ENCODE data around the gene CHIT1. TPM values are rescaled to one million over a fixed set of nuclear protein-coding genes. Genes with fewer than 3 reads are reported as not detected.

The CHIT1 gene
- total and polyA plus RNA-seq, 3 experiments from 2014 or later: 0.07 TPM; not detected in 2

DNA sequence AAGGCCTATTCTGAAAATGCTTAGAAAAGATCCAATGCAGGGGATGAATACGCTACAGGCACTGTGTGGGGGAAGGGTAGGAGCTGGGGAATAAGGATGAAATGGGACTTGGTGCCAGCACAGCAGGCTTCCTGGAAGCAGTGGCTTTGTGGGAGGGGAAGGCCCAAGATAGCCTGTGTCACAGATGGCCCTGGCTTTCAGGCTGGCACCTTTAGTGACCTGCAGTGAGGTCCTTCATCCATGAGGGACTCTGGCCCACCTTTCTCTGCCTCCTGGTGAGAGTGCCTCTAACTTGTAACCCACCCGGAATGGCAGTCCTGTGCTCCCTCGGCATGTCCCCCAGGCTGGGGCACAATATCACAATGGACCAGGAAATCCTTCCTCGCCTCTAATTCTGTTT lies 43.9 kb downstream of the CHIT1 start:
- ChIA-PET POLR2A (no interaction called here), CTCF (interaction anchor here (1.4 to 2.0 kb wide), 2 partner anchors 10 to 146 kb away, joined by 3 to 5 read pairs; no protein-coding TSS in a partner anchor)
- H3K27ac ChIP-seq (ENCODE audit: low read depth, low read length): no peak overlapping the region
- no peaks in the 10 kb centered on the region for H3K27me3 ChIP-seq (ENCODE audit: insufficient read depth, low read length, poor library complexity, severe bottlenecking)
- H3K9me3 ChIP-seq (ENCODE audit: low read length): no peaks in the 10 kb centered on the region
- Mint-ChIP-seq H3K9me3 (no peaks in the 10 kb centered on the region), H3K27me3 (peaks cover 5 to 11% of the 10 kb centered on the region in 2 donors), H3K4me3 (no peak overlapping the region), H3K27ac (no peak overlapping the region), H3K36me3 (no peaks in the 10 kb centered on the region), H3K4me1 (no peaks in the 10 kb centered on the region)
- no peak for DNase-seq
- no peak overlapping the region for H3K4me3 ChIP-seq (ENCODE audit: low read length)
- H3K4me1 ChIP-seq (ENCODE audit: insufficient read depth, low read length): no peaks in the 10 kb centered on the region
- no peaks in the 10 kb centered on the region for H3K36me3 ChIP-seq (ENCODE audit: insufficient read depth, low read length)

DNA sequence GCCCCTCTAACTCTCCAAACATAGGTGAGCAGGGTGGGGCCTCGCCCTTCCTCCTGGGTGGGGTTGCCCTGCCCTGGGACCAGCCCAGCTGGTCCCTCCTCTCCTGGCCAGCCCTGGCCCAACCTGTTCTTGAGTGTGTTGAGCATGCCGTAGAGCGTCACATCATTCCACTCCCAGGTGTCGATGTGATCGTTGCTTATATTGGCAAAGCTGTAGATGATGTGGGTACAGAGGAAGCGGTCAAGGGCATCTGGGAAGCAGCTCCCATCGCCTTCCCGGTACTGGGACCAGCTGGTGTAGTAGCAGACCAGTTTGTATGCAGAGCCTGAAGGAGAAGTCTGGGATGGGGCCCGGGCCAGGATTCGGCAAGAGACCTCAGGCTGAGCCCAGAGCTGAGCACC lies 44.4 kb downstream of the CHIT1 start:
- no peak overlapping the region for H3K4me3 ChIP-seq (ENCODE audit: low read length)
- no peaks in the 10 kb centered on the region for H3K4me1 ChIP-seq (ENCODE audit: insufficient read depth, low read length)
- Mint-ChIP-seq H3K27me3 (peaks cover 5 to 11% of the 10 kb centered on the region in 2 donors), H3K36me3 (no peaks in the 10 kb centered on the region), H3K4me1 (no peaks in the 10 kb centered on the region), H3K4me3 (no peak overlapping the region), H3K27ac (no peak overlapping the region), H3K9me3 (no peaks in the 10 kb centered on the region)
- H3K27me3 ChIP-seq (ENCODE audit: insufficient read depth, low read length, poor library complexity, severe bottlenecking): no peaks in the 10 kb centered on the region
- H3K9me3 ChIP-seq (ENCODE audit: low read length): no peaks in the 10 kb centered on the region
- no peak for DNase-seq
- POLR2A ChIA-PET: no interaction called here
- no peaks in the 10 kb centered on the region for H3K36me3 ChIP-seq (ENCODE audit: insufficient read depth, low read length)
- H3K27ac ChIP-seq (ENCODE audit: low read depth, low read length): no peak overlapping the region
- CTCF ChIA-PET: interaction anchor here (2.0 kb wide), 1 partner anchor 10 kb away, joined by 5 read pairs; no protein-coding TSS in a partner anchor

DNA sequence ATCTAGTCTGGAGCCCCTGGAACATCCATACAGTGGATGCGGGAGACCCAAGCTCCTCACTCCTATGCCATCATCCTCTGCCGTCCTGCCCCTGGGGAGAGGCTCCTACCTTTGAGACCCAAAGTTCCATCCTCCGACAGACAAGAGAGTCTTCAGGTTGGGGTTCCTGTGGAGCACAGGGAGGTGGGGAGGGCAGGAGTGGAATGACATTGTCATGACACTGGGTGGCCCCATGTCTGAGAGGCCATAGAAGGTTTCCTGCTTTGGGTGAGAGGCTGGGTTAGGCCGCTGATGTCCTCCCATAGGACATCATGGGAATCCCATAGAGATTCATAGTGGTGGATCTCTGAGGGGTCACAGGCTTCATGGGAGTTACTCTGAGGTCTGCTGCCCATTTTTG lies 45.0 kb downstream of the CHIT1 start:
- Mint-ChIP-seq H3K36me3 (no peaks in the 10 kb centered on the region), H3K4me1 (no peaks in the 10 kb centered on the region), H3K4me3 (no peak overlapping the region), H3K27ac (no peak overlapping the region), H3K9me3 (no peaks in the 10 kb centered on the region), H3K27me3 (peaks cover 5 to 9% of the 10 kb centered on the region in 2 donors)
- Histone ChIP-seq H3K36me3 (ENCODE audit: insufficient read depth, low read length) (no peaks in the 10 kb centered on the region), H3K27me3 (ENCODE audit: insufficient read depth, low read length, poor library complexity, severe bottlenecking) (no peaks in the 10 kb centered on the region), H3K4me1 (ENCODE audit: insufficient read depth, low read length) (no peaks in the 10 kb centered on the region), H3K4me3 (ENCODE audit: low read length) (no peak overlapping the region), H3K9me3 (ENCODE audit: low read length) (no peaks in the 10 kb centered on the region), H3K27ac (ENCODE audit: low read depth, low read length) (no peak overlapping the region)
- ChIA-PET POLR2A (no interaction called here), CTCF (interaction anchor here (2.0 kb wide), 1 partner anchor 11 kb away, joined by 5 read pairs; no protein-coding TSS in a partner anchor)
- no peak for DNase-seq

DNA sequence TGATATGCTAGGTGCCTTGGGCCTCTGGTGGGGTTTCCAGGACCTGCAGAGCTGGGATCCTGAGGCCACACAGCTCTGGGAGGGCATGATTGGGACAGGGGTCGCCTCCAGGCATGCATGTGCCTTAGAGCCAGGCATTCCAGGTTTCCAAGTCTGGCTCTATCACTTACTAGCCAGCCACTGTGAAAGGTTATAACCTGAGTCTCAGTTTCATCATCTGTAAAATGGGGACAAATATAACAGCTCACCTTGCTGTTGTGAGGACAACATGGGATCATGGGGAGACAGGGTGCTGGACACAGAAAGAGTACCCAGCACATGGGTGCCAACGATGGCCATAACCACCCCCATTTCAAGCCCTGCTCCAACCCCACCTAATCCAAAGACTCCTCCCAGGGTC lies 45.6 kb downstream of the CHIT1 start:
- no peaks in the 10 kb centered on the region for H3K36me3 Mint-ChIP-seq
- no peaks in the 10 kb centered on the region for H3K27me3 ChIP-seq (ENCODE audit: insufficient read depth, low read length, poor library complexity, severe bottlenecking)
- H3K4me3 ChIP-seq (ENCODE audit: low read length): no peak overlapping the region
- POLR2A ChIA-PET: no interaction called here
- no peak overlapping the region for H3K27ac Mint-ChIP-seq
- H3K9me3 Mint-ChIP-seq: no peaks in the 10 kb centered on the region
- no peaks in the 10 kb centered on the region for H3K4me1 Mint-ChIP-seq
- no peaks in the 10 kb centered on the region for H3K9me3 ChIP-seq (ENCODE audit: low read length)
- CTCF ChIA-PET: no interaction called here
- no peak overlapping the region for H3K4me3 Mint-ChIP-seq
- H3K4me1 ChIP-seq (ENCODE audit: insufficient read depth, low read length): no peaks in the 10 kb centered on the region
- no peak for DNase-seq
- no peak overlapping the region for H3K27ac ChIP-seq (ENCODE audit: low read depth, low read length)
- H3K36me3 ChIP-seq (ENCODE audit: insufficient read depth, low read length): no peaks in the 10 kb centered on the region
- H3K27me3 Mint-ChIP-seq: peaks cover 6% of the 10 kb centered on the region in 2 donors

DNA sequence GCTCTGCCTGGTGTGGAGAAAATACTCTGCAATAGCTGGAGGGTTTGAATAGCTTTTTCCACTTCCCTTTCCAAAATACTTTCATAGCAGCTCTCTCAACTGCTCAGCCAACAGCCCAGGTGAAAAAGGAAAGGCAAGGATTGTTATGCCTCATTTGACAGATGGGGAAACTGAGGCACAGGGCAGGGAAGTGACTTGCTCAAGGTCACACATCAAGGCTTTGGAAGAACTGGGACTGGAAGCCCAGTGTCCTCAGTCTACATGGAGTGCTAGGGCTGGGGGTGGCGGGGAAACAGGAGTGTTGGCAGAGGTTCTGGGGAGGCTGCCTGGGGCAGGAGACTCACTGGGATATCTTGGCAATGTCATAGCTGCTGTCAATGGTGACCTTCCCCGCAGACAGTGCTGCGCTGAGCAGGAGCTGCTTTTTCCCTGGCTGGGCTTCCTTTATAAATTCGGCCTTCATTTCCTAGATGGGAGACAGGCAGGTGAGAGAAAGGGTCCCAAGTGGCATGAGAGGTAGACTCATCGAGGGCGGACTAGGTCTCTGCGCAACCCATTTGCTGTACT lies 47.0 kb downstream of the CHIT1 start:
- Histone ChIP-seq H3K4me3 (ENCODE audit: low read length) (no peak overlapping the region), H3K36me3 (ENCODE audit: insufficient read depth, low read length) (no peaks in the 10 kb centered on the region), H3K4me1 (ENCODE audit: insufficient read depth, low read length) (no peaks in the 10 kb centered on the region), H3K27ac (ENCODE audit: low read depth, low read length) (no peak overlapping the region), H3K27me3 (ENCODE audit: insufficient read depth, low read length, poor library complexity, severe bottlenecking) (no peaks in the 10 kb centered on the region), H3K9me3 (ENCODE audit: low read length) (no peaks in the 10 kb centered on the region)
- Mint-ChIP-seq H3K9me3 (no peaks in the 10 kb centered on the region), H3K27me3 (peaks cover 6 to 12% of the 10 kb centered on the region in 2 donors), H3K27ac (no peak overlapping the region), H3K36me3 (no peaks in the 10 kb centered on the region), H3K4me1 (no peaks in the 10 kb centered on the region), H3K4me3 (no peak overlapping the region)
- ChIA-PET CTCF (no interaction called here), POLR2A (no interaction called here)
- DNase-seq: no peak

DNA sequence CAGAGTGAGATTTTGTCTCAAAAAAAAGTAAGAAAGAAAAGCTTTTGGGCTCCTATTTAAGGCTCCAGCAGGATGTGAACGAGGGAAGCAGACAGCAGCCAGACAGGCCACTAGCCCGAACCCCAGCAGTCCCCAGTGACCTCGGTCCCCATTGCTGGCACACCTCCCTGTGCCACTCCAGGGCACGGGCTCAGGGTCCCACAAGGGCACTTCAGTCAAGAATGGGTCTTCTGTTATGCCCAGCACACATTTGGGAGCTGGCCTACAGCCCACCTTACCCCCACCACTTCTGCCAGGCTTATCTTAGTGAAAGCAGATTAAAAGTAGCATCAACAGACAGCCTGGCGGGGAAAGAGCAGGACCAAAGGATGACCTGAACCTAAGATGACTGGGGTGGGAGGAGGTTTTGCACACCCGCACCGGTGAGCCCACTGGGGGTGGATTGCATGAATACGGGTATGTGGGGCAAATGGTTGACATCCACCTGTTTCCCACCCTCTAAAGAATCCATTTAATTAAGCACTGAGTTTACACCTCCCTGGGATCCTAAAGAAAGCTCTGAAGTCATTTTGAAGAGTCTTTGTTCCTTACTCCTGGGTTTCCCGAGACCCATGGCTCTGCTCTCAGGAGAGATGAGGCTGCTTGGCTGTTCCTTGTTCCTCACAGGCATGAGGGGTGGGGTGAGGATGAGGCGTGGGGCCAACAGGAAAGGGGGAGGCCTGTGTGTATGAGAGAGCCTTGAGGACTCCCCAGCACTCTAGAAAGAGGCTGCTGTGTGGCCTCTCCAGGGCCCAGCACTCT lies 47.7 kb downstream of the CHIT1 start:
- no peaks in the 10 kb centered on the region for H3K27me3 ChIP-seq (ENCODE audit: insufficient read depth, low read length, poor library complexity, severe bottlenecking)
- H3K4me1 ChIP-seq (ENCODE audit: insufficient read depth, low read length): no peaks in the 10 kb centered on the region
- no peaks in the 10 kb centered on the region for H3K9me3 Mint-ChIP-seq
- no peak overlapping the region for H3K4me3 Mint-ChIP-seq
- H3K4me1 Mint-ChIP-seq: no peaks in the 10 kb centered on the region
- no peaks in the 10 kb centered on the region for H3K36me3 ChIP-seq (ENCODE audit: insufficient read depth, low read length)
- H3K9me3 ChIP-seq (ENCODE audit: low read length): no peaks in the 10 kb centered on the region
- no peak overlapping the region for H3K4me3 ChIP-seq (ENCODE audit: low read length)
- no peak overlapping the region for H3K27ac ChIP-seq (ENCODE audit: low read depth, low read length)
- no peaks in the 10 kb centered on the region for H3K36me3 Mint-ChIP-seq
- H3K27me3 Mint-ChIP-seq: peaks cover 10 to 18% of the 10 kb centered on the region in 2 donors
- ChIA-PET CTCF (no interaction called here), POLR2A (no interaction called here)
- peak overlapping the region in 1 of 8 donors; percentile 13 for H3K27ac Mint-ChIP-seq
- DNase-seq: no peak

DNA sequence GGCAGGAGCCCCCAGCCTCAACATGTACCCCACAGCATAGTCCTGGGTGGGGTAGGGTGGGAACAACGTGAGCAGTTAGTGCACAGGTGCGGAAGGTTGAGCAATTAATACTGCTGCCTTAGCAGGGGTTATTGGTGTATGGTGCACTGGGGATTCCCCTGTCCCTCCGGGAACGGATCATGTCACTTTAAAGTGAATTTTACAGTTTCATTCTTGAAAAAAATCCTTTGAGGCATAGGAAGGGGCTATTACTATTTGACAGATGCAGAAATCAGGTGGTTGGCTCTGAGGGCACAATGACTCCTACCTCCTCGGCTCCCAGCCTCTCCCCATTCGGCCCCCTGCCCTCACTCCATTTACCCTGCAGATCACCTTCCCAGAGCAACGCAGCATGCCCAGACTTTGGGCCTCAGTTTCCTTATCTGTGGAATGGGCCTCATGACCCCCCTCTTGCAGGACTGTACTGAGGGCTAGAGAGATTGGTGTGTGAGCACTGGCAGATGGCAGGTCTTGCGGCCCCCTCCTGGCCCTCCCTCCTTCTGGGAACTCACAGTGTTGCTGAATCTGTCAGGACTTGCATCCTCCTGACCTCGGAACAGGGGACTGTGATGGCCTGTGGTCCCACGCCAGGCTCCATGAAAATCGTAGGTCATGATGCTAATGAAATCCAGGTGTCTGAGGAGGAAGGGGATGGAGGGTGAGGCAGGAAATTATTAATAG lies 48.7 kb downstream of the CHIT1 start:
- Mint-ChIP-seq H3K4me3 (no peak overlapping the region), H3K27me3 (peaks cover 11 to 23% of the 10 kb centered on the region in 2 donors), H3K36me3 (no peaks in the 10 kb centered on the region), H3K27ac (no peak overlapping the region), H3K9me3 (no peaks in the 10 kb centered on the region), H3K4me1 (no peaks in the 10 kb centered on the region)
- Histone ChIP-seq H3K36me3 (ENCODE audit: insufficient read depth, low read length) (no peaks in the 10 kb centered on the region), H3K4me3 (ENCODE audit: low read length) (no peak overlapping the region), H3K9me3 (ENCODE audit: low read length) (no peaks in the 10 kb centered on the region), H3K27me3 (ENCODE audit: insufficient read depth, low read length, poor library complexity, severe bottlenecking) (no peaks in the 10 kb centered on the region), H3K27ac (ENCODE audit: low read depth, low read length) (no peak overlapping the region), H3K4me1 (ENCODE audit: insufficient read depth, low read length) (no peaks in the 10 kb centered on the region)
- CTCF ChIA-PET: no interaction called here
- no peak for DNase-seq
- POLR2A ChIA-PET: no interaction called here

DNA sequence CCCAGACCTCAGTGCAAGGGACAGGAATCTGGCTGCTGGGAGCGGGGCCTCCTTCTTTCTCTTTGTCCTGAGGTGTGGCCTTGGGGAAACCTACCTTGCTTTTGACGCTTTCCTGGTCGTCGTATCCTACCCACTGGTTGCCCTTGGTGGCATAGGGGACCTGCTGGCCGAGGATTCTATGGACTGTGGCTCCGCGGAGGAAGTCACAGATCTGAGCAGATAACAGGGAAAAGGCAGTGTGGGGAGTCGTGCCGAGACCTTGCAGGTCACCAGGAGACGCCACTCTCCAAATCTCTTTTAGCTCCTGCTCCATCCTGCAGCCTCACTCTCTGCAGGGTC lies 49.8 kb downstream of the CHIT1 start:
- POLR2A ChIA-PET: no interaction called here
- Histone ChIP-seq H3K27me3 (ENCODE audit: insufficient read depth, low read length, poor library complexity, severe bottlenecking) (no peaks in the 10 kb centered on the region), H3K36me3 (ENCODE audit: insufficient read depth, low read length) (no peaks in the 10 kb centered on the region), H3K9me3 (ENCODE audit: low read length) (no peaks in the 10 kb centered on the region), H3K27ac (ENCODE audit: low read depth, low read length) (no peak overlapping the region), H3K4me1 (ENCODE audit: insufficient read depth, low read length) (no peaks in the 10 kb centered on the region), H3K4me3 (ENCODE audit: low read length) (no peak overlapping the region)
- no peak for DNase-seq
- peaks cover 11 to 17% of the 10 kb centered on the region in 2 donors for H3K27me3 Mint-ChIP-seq
- CTCF ChIA-PET: no interaction called here
- H3K4me3 Mint-ChIP-seq: no peak overlapping the region
- no peak overlapping the region for H3K27ac Mint-ChIP-seq
- no peaks in the 10 kb centered on the region for H3K36me3 Mint-ChIP-seq
- no peaks in the 10 kb centered on the region for H3K4me1 Mint-ChIP-seq
- H3K9me3 Mint-ChIP-seq: no peaks in the 10 kb centered on the region

Data from CD8-positive, alpha-beta memory T cell (primary cell).